NCI-H2107 (cell line): Measurements from ENCODE around the gene TRAF5.
"Not testable (repeated sequence)": the region's sequence is repeated elsewhere in the genome, so short reads cannot be mapped to it uniquely, and the experiment has no call there.

Source experiments
- DNase-seq: peaks from one replicate; lab custom pipeline; 2025; lab: John Stamatoyannopoulos, UW

Gene TRAF5

GRCh38 chr1:211378844-211379243, 52.2 kb downstream of the TRAF5 start:
- no peak for DNase-seq

- DNase-seq: no peak
These were observed 52.8 kb downstream of the TRAF5 start for GRCh38 chr1:211379446-211379845.

GRCh38 chr1:211381481-211382181, 55.0 kb downstream of the TRAF5 start:
- DNase-seq: no peak

- no peak for DNase-seq
These were observed 55.6 kb downstream of the TRAF5 start for GRCh38 chr1:211382182-211382713.

GRCh38 chr1:211382714-211383480, 56.3 kb downstream of the TRAF5 start:
- DNase-seq: peak; percentile 85

GRCh38 chr1:211384524-211384923, 57.9 kb downstream of the TRAF5 start:
- no peak for DNase-seq

- no peak for DNase-seq
These were observed 60.3 kb downstream of the TRAF5 start for GRCh38 chr1:211386921-211387320.

GRCh38 chr1:211390829-211391228, 64.2 kb downstream of the TRAF5 start:
- not testable (repeated sequence) for DNase-seq

GRCh38 chr1:211393203-211393602, 66.6 kb downstream of the TRAF5 start:
- no peak for DNase-seq

- not testable (repeated sequence) for DNase-seq
These were observed 71.8 kb downstream of the TRAF5 start for GRCh38 chr1:211398266-211398930.

GRCh38 chr1:211399851-211400393, 73.3 kb downstream of the TRAF5 start:
- not testable (repeated sequence) for DNase-seq

GRCh38 chr1:211401751-211402150, 75.1 kb downstream of the TRAF5 start:
- not testable (repeated sequence) for DNase-seq

- not testable (repeated sequence) for DNase-seq
These were observed 79.5 kb downstream of the TRAF5 start for GRCh38 chr1:211406086-211406485.

- DNase-seq: not testable (repeated sequence)
These were observed 81.1 kb downstream of the TRAF5 start for GRCh38 chr1:211407749-211408148.

GRCh38 chr1:211411639-211412038, 85.0 kb downstream of the TRAF5 start:
- no peak for DNase-seq

- DNase-seq: no peak
These were observed 89.1 kb downstream of the TRAF5 start for GRCh38 chr1:211415700-211416099.

- DNase-seq: not testable (repeated sequence)
These were observed 89.6 kb downstream of the TRAF5 start for GRCh38 chr1:211416246-211416627.

- DNase-seq: peak; percentile 15
These were observed 90.1 kb downstream of the TRAF5 start for GRCh38 chr1:211416628-211417323.

GRCh38 chr1:211420389-211420788, 93.8 kb downstream of the TRAF5 start:
- peak; percentile 10 for DNase-seq

- no peak for DNase-seq
These were observed 94.3 kb downstream of the TRAF5 start for GRCh38 chr1:211420845-211421454.

GRCh38 chr1:211424018-211424417, 97.4 kb downstream of the TRAF5 start:
- no peak for DNase-seq
